ENCODE measurements around the gene RBFOX2.

- TF ChIP-seq, protein P1, sequence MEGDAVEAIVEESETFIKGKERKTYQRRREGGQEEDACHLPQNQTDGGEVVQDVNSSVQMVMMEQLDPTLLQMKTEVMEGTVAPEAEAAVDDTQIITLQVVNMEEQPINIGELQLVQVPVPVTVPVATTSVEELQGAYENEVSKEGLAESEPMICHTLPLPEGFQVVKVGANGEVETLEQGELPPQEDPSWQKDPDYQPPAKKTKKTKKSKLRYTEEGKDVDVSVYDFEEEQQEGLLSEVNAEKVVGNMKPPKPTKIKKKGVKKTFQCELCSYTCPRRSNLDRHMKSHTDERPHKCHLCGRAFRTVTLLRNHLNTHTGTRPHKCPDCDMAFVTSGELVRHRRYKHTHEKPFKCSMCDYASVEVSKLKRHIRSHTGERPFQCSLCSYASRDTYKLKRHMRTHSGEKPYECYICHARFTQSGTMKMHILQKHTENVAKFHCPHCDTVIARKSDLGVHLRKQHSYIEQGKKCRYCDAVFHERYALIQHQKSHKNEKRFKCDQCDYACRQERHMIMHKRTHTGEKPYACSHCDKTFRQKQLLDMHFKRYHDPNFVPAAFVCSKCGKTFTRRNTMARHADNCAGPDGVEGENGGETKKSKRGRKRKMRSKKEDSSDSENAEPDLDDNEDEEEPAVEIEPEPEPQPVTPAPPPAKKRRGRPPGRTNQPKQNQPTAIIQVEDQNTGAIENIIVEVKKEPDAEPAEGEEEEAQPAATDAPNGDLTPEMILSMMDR (IDR thresholded peaks at IDR 0.05; ENCODE audit: low read depth, low read length), result no peak
- no peak for TF ChIP-seq EZH2phosphoT487 (IDR thresholded peaks at IDR 0.05; ENCODE audit: low read depth)
Measured at GRCh38 chr22:35783943-35784614, 244.5 kb downstream of the RBFOX2 start.

Data from OCI-LY3 (cell line).